Adipose tissue (tissue), 3 donors: ENCODE results near the gene DHX8. TPM values are rescaled to one million over a fixed set of nuclear protein-coding genes. Genes with fewer than 3 reads are reported as not detected.
"Not testable (repeated sequence)": the region's sequence is repeated elsewhere in the genome, so short reads cannot be mapped to it uniquely, and the experiment has no call there.

Experiments used
- H3K27ac ChIP-seq: one replicate; pipeline ENCODE4 v1.5.1; 2013; ENCODE audit warnings: low read depth, low read length
- WGBS, 3 donors: extraction: QIAGEN DNeasy Blood & Tissue Kit; methylation state at CpG; one replicate each; pipeline ENCODE4 v1.1.7; 2013; 5-methylcytosine and 5-hydroxymethylcytosine counted together
- polyA plus RNA-seq, 3 donors: library from polyadenylated mRNA; stranded (reverse); fragments of 200-250 nt; gene quantifications; one replicate each; pipeline ENCODE4 v1.2.3, GENCODE V29; 2013
- donor health status: healthy with polysubstance abuse.
- donor health status: Bipolar disorder and iron deficiency.
- donor health status: healthy.

The DHX8 gene
- polyA plus RNA-seq: 10 to 100 TPM; 12.9 to 18.2 (median 16.7) TPM

- H3K27ac ChIP-seq: no peak within 1 kb of the TSS
- 0 to 1% (median 0%) methylated on average over 51 of the region's 51 CpGs for WGBS, 3 donors
These were observed at the start of gene DHX8 for GRCh38 chr17:43483674-43484551. Gene DHX8, plus strand, starts transcription at chr17:43483975. Its CDS starts 63 bp downstream, at chr17:43484038.

GRCh38 chr17:43434902-43435319 lies 48.9 kb upstream of the DHX8 start:
- no peak overlapping the region for H3K27ac ChIP-seq
- 75 to 90% (median 83%) methylated on average over 4 of the region's 4 CpGs for WGBS, 3 donors

GRCh38 chr17:43437756-43438155 lies 46.0 kb upstream of the DHX8 start:
- WGBS, 3 donors: 75 to 89% (median 80%) methylated on average over 1 of the region's 1 CpG
- H3K27ac ChIP-seq: no peak overlapping the region

GRCh38 chr17:43438626-43439025 lies 45.1 kb upstream of the DHX8 start:
- no peak overlapping the region for H3K27ac ChIP-seq
- 61 to 82% (median 76%) methylated on average over 5 of the region's 5 CpGs for WGBS, 3 donors

- 76 to 79% (median 78%) methylated on average over 1 of the region's 1 CpG for WGBS, 3 donors
- no peak overlapping the region for H3K27ac ChIP-seq
These were observed 44.7 kb upstream of the DHX8 start for GRCh38 chr17:43439041-43439440.

- no peak overlapping the region for H3K27ac ChIP-seq
- WGBS, 3 donors: 36 to 92% (median 75%) methylated on average over 2 of the region's 2 CpGs
These were observed 41.1 kb upstream of the DHX8 start for GRCh38 chr17:43442711-43443110.

- WGBS, 3 donors: 87 to 95% (median 88%) methylated on average over 3 of the region's 3 CpGs
These were observed 40.4 kb upstream of the DHX8 start for GRCh38 chr17:43443381-43443780.

GRCh38 chr17:43444223-43445008 lies 39.4 kb upstream of the DHX8 start:
- 56 to 82% (median 81%) methylated on average over 8 of the region's 8 CpGs for WGBS, 3 donors
- no peak overlapping the region for H3K27ac ChIP-seq

More at GRCh38 chr17:43443381-43443780, 40.4 kb upstream of the DHX8 start:
- H3K27ac ChIP-seq: no peak overlapping the region

- WGBS, 3 donors: 60 to 84% (median 83%) methylated on average over 5 of the region's 5 CpGs
- no peak overlapping the region for H3K27ac ChIP-seq
These were observed 38.7 kb upstream of the DHX8 start for GRCh38 chr17:43445009-43445589.

GRCh38 chr17:43446773-43447172 lies 37.0 kb upstream of the DHX8 start:
- WGBS, 3 donors: 92 to 97% (median 95%) methylated on average over 5 of the region's 5 CpGs
- no peak overlapping the region for H3K27ac ChIP-seq

GRCh38 chr17:43448720-43449469 lies 34.9 kb upstream of the DHX8 start:
- 65 to 75% (median 71%) methylated on average over 7 of the region's 7 CpGs for WGBS, 3 donors

GRCh38 chr17:43449470-43450248 lies 34.1 kb upstream of the DHX8 start:
- H3K27ac ChIP-seq: no peak overlapping the region
- WGBS, 3 donors: 35 to 76% (median 64%) methylated on average over 8 of the region's 8 CpGs

More at GRCh38 chr17:43448720-43449469, 34.9 kb upstream of the DHX8 start:
- H3K27ac ChIP-seq: no peak overlapping the region

GRCh38 chr17:43450791-43451190 lies 33.0 kb upstream of the DHX8 start:
- H3K27ac ChIP-seq: not testable (repeated sequence)
- 96 to 97% (median 97%) methylated on average over 20 of the region's 20 CpGs for WGBS, 3 donors

- H3K27ac ChIP-seq: not testable (repeated sequence)
- 92 to 96% (median 95%) methylated on average over 27 to 32 of the region's 32 CpGs for WGBS, 3 donors
These were observed 32.0 kb upstream of the DHX8 start for GRCh38 chr17:43451741-43452140.

- WGBS, 3 donors: 73 to 80% (median 77%) methylated on average over 11 of the region's 11 CpGs
- no peak overlapping the region for H3K27ac ChIP-seq
These were observed 30.4 kb upstream of the DHX8 start for GRCh38 chr17:43453331-43453812.

GRCh38 chr17:43454868-43455267 lies 28.9 kb upstream of the DHX8 start:
- 42 to 74% (median 69%) methylated on average over 1 of the region's 1 CpG for WGBS, 3 donors
- no peak overlapping the region for H3K27ac ChIP-seq

GRCh38 chr17:43456029-43456428 lies 27.7 kb upstream of the DHX8 start:
- no peak overlapping the region for H3K27ac ChIP-seq
- 94 to 95% (median 95%) methylated on average over 6 of the region's 6 CpGs for WGBS, 3 donors
